Sigmoid colon (tissue), 7 donors: ENCODE measurements around the gene PHF19. TPM values are rescaled to one million over a fixed set of nuclear protein-coding genes. Genes with fewer than 3 reads are reported as not detected.

Experiments used
- DNase-seq: peaks from one replicate; pipeline ENCODE4 v3.0.0-alpha.2; 2019
- H3K27ac ChIP-seq, 4 donors: fragments of 200-600 bp; sonication (generic); one replicate each; pipeline ENCODE4 v1.5.1; 2016 to 2019; ENCODE audit warnings: mild to moderate bottlenecking in 1 of 4
- H3K27me3 ChIP-seq, 3 donors: fragments of 200-600 bp; sonication (generic); one replicate each; pipeline ENCODE4 v1.5.1; 2019; ENCODE audit warnings: mild to moderate bottlenecking in 1 of 3
- H3K36me3 ChIP-seq, 4 donors: fragments of 200-600 bp; sonication (generic); one replicate each; pipeline ENCODE4 v1.5.1; 2016 to 2019
- H3K4me1 ChIP-seq, 4 donors: fragments of 200-600 bp; sonication (generic); one replicate each; pipeline ENCODE4 v1.5.1; 2017 to 2019
- H3K4me3 ChIP-seq, 4 donors: fragments of 200-600 bp; sonication (generic); one replicate each; pipeline ENCODE4 v1.5.1; 2017 to 2019; ENCODE audit warnings: mild to moderate bottlenecking in 2 of 4, moderate library complexity in 1 of 4
- H3K9me3 ChIP-seq, 4 donors: fragments of 200-600 bp in 3 of 4; sonication (generic) in 3 of 4; one replicate each; pipeline versions ENCODE4 v1.5.1 to v1.6.1; 2013 to 2019
- EP300 ChIP-seq, 4 donors: sonication (generic); formaldehyde crosslinking; IDR thresholded peaks; one replicate each; pipeline ENCODE4 v1.6.1; 2017; ENCODE audit warnings: antibody characterized with exemption in 4 of 4
- POLR2A ChIP-seq, 2 donors: fragments of 450-650 bp; IDR thresholded peaks; one replicate each; pipeline ENCODE4 v1.6.1; 2016; ENCODE audit warnings: antibody characterized with exemption in 2 of 2, mild to moderate bottlenecking in 2 of 2, moderate library complexity in 2 of 2
- POLR2AphosphoS5 ChIP-seq, 4 donors: sonication (generic); formaldehyde crosslinking; IDR thresholded peaks; one replicate each; pipeline ENCODE4 v1.6.1; 2017; ENCODE audit warnings: antibody characterized with exemption in 4 of 4
- WGBS, 2 donors: extraction: QIAGEN DNeasy Blood & Tissue Kit; methylation state at CpG; one replicate each; pipeline ENCODE4 v1.1.7; 2013; 5-methylcytosine and 5-hydroxymethylcytosine counted together
- intact Hi-C: fragments of 100-400 bp; cut with DNase I; formaldehyde crosslinking; loops from one replicate; pipeline ENCODE4 v1.15.1; 2023
- polyA plus RNA-seq, 3 donors: library from polyadenylated mRNA; stranded (reverse); fragments of 200-250 nt; gene quantifications; one replicate each; pipeline ENCODE4 v1.2.3, GENCODE V29; 2013
- total RNA-seq, 4 donors: library from RNA; depleted of rRNA; stranded (reverse); fragments of >200 nt; gene quantifications; one replicate each; pipeline ENCODE4 v1.1.0, GENCODE V29; 2016
- TF ChIP-seq, protein P1 (sequence below), 4 experiments: fragments of 450-650 bp in 3 of 4; fragments of 200-600 bp in 1 of 4; IDR thresholded peaks; one replicate each; pipeline ENCODE4 v1.5.1; 2016 to 2019; ENCODE audit warnings: antibody characterized with exemption in 4 of 4, mild to moderate bottlenecking in 3 of 4, moderate library complexity in 2 of 4
- donor health status: healthy with polysubstance abuse.
- donor health status: Bipolar disorder and iron deficiency.
- donor health status: healthy.

PHF19 gene
- total and polyA plus RNA-seq, 7 donors, result 10.2 to 38.2 (median 31.4) TPM

DNA sequence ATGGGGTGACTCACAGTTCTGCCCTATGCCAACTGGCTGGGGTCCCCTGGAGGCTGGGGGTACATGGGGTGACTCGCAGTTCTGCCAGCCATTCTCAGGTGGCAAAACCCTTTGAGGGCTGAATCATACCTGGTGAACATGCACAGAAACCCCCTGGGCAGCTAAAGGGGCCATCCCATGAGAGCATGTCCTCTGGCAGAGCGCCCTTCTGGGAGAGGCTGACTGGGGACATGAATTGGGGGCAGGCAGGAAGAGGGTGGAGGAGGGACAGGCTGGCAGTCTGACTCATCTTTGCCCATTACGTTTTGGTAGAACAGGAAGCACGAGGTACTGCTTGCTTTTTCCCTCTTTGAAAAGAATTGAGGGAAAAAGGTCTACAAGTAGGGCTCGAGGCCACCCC, 32.9 kb upstream of the PHF19 start:
- WGBS, 2 donors, result 60 to 77% methylated on average over 5 of the region's 5 CpGs
- Histone ChIP-seq H3K27me3 (no peaks in the 10 kb centered on the region), H3K4me3 (no peak overlapping the region), H3K36me3 (peaks cover 0 to 19% (median 3%) of the 10 kb centered on the region in 4 donors), H3K27ac (no peak overlapping the region), H3K9me3 (no peaks in the 10 kb centered on the region), H3K4me1 (peaks cover 0 to 5% (median 0%) of the 10 kb centered on the region in 4 donors)
- no peak for DNase-seq
- TF ChIP-seq, protein P1, sequence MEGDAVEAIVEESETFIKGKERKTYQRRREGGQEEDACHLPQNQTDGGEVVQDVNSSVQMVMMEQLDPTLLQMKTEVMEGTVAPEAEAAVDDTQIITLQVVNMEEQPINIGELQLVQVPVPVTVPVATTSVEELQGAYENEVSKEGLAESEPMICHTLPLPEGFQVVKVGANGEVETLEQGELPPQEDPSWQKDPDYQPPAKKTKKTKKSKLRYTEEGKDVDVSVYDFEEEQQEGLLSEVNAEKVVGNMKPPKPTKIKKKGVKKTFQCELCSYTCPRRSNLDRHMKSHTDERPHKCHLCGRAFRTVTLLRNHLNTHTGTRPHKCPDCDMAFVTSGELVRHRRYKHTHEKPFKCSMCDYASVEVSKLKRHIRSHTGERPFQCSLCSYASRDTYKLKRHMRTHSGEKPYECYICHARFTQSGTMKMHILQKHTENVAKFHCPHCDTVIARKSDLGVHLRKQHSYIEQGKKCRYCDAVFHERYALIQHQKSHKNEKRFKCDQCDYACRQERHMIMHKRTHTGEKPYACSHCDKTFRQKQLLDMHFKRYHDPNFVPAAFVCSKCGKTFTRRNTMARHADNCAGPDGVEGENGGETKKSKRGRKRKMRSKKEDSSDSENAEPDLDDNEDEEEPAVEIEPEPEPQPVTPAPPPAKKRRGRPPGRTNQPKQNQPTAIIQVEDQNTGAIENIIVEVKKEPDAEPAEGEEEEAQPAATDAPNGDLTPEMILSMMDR (IDR thresholded peaks at IDR 0.05), result no peak
- no peak for TF ChIP-seq EP300 (IDR thresholded peaks at IDR 0.05)
- no peak for TF ChIP-seq POLR2AphosphoS5 (IDR thresholded peaks at IDR 0.05)
- intact Hi-C loops, result no loop called here

DNA sequence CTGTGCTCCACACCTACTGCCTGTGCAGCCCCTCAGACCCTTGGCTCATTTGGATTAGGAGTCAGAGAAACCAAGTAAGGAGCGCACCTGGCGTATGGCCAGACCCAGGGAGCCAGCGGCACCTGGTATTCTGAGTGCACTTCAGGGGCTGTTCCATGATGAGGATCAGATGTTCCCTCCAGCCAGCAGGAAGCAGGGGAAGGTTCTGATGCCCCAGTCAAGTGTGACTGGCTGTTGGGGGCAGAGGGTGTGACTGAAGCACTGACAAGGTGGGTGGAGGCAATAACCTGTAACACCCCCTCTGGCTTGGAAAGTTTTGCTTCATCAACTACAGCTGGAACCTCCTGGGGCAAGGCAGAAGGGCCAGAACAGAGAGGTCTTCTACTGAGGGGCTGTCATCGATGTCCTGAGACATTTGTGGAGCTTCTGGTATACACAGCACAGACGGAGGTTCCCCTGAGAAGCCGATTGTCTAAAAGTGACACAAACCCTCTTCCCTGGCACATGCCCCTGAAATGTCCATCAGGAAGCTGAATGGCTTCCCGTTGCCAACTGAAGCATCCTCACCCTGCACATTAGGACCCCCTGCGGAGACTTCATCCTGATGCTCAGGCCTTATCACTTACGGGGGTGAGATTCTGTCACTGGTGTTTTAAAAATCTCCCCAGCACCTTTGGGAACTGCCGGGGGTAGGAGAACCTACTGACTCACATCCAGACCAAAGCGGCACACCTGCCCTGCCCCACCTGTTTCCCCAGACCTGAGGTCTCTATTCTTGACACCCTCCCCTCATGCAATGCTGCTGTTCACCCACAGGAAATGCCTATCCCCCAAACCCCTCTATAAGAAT, 28.6 kb upstream of the PHF19 start:
- 83 to 92% methylated on average over 11 of the region's 11 CpGs for WGBS, 2 donors
- DNase-seq, result no peak

DNA sequence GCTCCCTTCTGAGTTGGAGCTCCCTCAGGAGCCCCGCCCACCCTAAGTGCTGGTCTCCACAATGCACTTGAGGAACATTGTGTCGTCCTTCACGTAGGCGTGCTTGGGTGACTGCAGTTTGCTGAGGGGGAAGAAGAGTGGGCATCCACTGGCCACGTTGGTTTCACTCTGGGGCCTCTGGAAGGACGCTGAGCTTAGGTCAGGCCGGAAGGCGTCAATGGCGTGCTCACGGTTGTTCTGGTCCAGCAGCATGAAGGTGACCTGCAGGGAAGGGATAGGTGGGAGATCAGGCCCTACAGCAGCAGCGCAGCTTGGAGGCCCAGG, 28.0 kb upstream of the PHF19 start:
- 93% methylated on average over 11 of the region's 11 CpGs for WGBS, 2 donors
- Histone ChIP-seq H3K36me3 (peaks cover 0 to 13% (median 0%) of the 10 kb centered on the region in 4 donors), H3K4me3 (no peak overlapping the region), H3K4me1 (no peaks in the 10 kb centered on the region), H3K27me3 (no peaks in the 10 kb centered on the region), H3K27ac (no peak overlapping the region), H3K9me3 (no peaks in the 10 kb centered on the region)
- intact Hi-C loops, result no loop called here
- TF ChIP-seq POLR2A (IDR thresholded peaks at IDR 0.05), result no peak
- TF ChIP-seq, protein P1 (IDR thresholded peaks at IDR 0.05), result no peak
- no peak for TF ChIP-seq POLR2AphosphoS5 (IDR thresholded peaks at IDR 0.05)
- no peak for TF ChIP-seq EP300 (IDR thresholded peaks at IDR 0.05)
- no peak for DNase-seq

More for the DNA sequence above, 28.6 kb upstream of the PHF19 start:
- no peak overlapping the region for H3K27ac ChIP-seq
- no peaks in the 10 kb centered on the region for H3K4me1 ChIP-seq
- TF ChIP-seq POLR2A (IDR thresholded peaks at IDR 0.05), result no peak
- TF ChIP-seq, protein P1 (IDR thresholded peaks at IDR 0.05), result no peak
- TF ChIP-seq POLR2AphosphoS5 (IDR thresholded peaks at IDR 0.05), result no peak
- no peak for TF ChIP-seq EP300 (IDR thresholded peaks at IDR 0.05)
- no peaks in the 10 kb centered on the region for H3K27me3 ChIP-seq
- H3K9me3 ChIP-seq, result no peaks in the 10 kb centered on the region
- no peak overlapping the region for H3K4me3 ChIP-seq
- intact Hi-C loops, result no loop called here
- H3K36me3 ChIP-seq, result peaks cover 0 to 13% (median 0%) of the 10 kb centered on the region in 4 donors

DNA sequence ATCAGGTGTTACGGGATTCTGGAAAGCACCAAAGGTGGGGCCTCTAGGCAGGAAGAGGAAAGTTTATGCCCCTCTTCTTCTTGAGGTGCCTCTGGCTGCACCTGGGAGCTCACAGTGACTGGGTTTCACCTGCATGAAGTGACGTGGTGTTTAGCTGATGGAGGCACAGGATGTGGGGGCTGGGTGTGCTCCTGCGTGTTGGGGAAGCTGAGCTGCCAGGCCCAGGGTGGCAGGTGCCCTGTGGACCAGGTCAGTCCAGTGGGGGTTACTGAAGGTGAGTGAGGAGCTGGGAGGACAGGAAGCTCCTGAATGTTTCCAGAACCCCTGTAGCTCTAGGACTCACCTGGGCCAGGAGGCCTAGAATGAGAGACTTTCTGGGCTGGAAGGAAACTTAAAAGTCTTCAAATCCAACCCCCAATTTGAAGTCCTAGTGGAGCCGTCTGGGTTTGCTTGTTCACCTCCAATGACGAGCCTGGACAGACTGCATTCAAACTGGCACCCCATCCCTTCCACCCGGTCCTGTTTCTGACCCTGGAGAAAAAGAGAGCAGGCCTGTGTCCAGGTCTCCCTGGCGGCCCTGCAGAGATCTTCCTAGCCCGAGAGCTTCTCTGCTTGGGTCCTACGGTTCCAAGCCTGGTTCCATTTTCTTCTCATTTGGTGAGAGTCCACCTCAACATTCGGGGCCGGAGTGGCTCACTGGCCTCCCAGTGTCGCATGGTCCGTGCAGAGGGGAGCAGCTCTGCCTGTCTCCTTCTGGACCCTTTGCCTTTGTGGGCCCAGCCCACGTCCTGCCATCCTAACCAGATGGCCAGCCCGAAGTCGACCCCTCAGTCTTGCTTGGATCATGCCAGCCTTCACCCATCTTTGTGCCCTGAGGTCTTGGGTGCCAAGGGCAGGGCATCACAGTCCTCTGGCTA, 27.3 kb upstream of the PHF19 start:
- intact Hi-C loops, result no loop called here
- H3K4me3 ChIP-seq, result no peak overlapping the region
- 81 to 90% methylated on average over 16 of the region's 16 CpGs for WGBS, 2 donors

More for the DNA sequence above, 27.3 kb upstream of the PHF19 start:
- Histone ChIP-seq H3K4me1 (no peaks in the 10 kb centered on the region), H3K27ac (no peak overlapping the region), H3K9me3 (no peaks in the 10 kb centered on the region), H3K36me3 (peaks cover 0 to 9% (median 0%) of the 10 kb centered on the region in 4 donors), H3K27me3 (no peaks in the 10 kb centered on the region)
- TF ChIP-seq POLR2AphosphoS5 (IDR thresholded peaks at IDR 0.05) (no peak), EP300 (IDR thresholded peaks at IDR 0.05) (no peak), POLR2A (IDR thresholded peaks at IDR 0.05) (no peak)
- TF ChIP-seq, protein P1 (IDR thresholded peaks at IDR 0.05), result no peak
- no peak for DNase-seq
